K562 (cell line): ENCODE data around the gene OSBPL7. TPM values are rescaled to one million over a fixed set of nuclear protein-coding genes. Genes with fewer than 3 reads are reported as not detected.

Source experiments
- ATAC-seq: fragments of 200-7000 bp; cut with Tn5 transposase; 3 replicates; pipeline ENCODE4 v1.9.1; 2020; ENCODE audit warnings: moderate library complexity
- BruUV-seq: library from RNA; stranded (reverse); fragments of 400-500 nt; replicated peaks from 2 replicates; lab custom pipeline; 2021; lab: Mats Ljungman, UMichigan
- CTCF ChIA-PET: fragments of 300-600 bp; formaldehyde crosslinking; extraction: SDS; loops from one replicate; lab custom pipeline; 2021; ENCODE audit warnings: low intra/inter-chr PET ratio; lab: Yijun Ruan, JAX
- POLR2A ChIA-PET: fragments of 300-600, 350-650 bp; sonication (Branson Sonifier 250); formaldehyde crosslinking; extraction: SDS; loops from one replicate; lab custom pipeline; 2021; ENCODE audit warnings: antibody characterized with exemption, inconsistent platforms; lab: Yijun Ruan, JAX
- DNase-seq, 4 experiments: peaks; one replicate each; pipeline versions ENCODE4 v3.0.0 to v3.0.0-alpha.2; 2011 to 2018; ENCODE audit warnings: low spot score in 3 of 4, mixed read lengths in 3 of 4; ENCODE audit errors: extremely low read depth in 1 of 4
- FAIRE-seq: peaks from 2 replicates; lab custom pipeline; 2011; peaks lifted over from hg19 to GRCh38; lab: Jason Lieb, UNC
- H2AFZ ChIP-seq: 2 replicates; pipeline ENCODE4 v1.6.0; 2011; ENCODE audit warnings: low read depth, low read length, control low read depth, inconsistent platforms
- H3K27ac ChIP-seq: fragments of 200-600 bp; 3 replicates; pipeline ENCODE4 v1.8.0; 2011; ENCODE audit warnings: low read depth, mild to moderate bottlenecking, control low read depth, inconsistent platforms, low read length, moderate library complexity, mixed read lengths; ENCODE audit errors: extremely low read depth
- H3K27me3 ChIP-seq, 2 experiments: fragments of 300-600 bp in 1 of 2; 2 replicates in 1 of 2; 3 replicates in 1 of 2; pipeline versions ENCODE4 v1.6.0 to v1.8.0; 2011; ENCODE audit warnings: inconsistent platforms in 2 of 2, low read length in 2 of 2, mild to moderate bottlenecking in 1 of 2, mixed read lengths in 1 of 2, moderate library complexity in 1 of 2; ENCODE audit not compliant: control insufficient read depth in 2 of 2, insufficient read depth in 2 of 2
- H3K36me3 ChIP-seq: fragments of 300-600 bp; 3 replicates; pipeline ENCODE4 v1.8.0; 2011; ENCODE audit warnings: mild to moderate bottlenecking, low read length, inconsistent platforms; ENCODE audit not compliant: control insufficient read depth, insufficient read depth
- H3K4me1 ChIP-seq, 2 experiments: fragments of 200-600 bp in 1 of 2; replicated peaks in 1 of 2; 2 replicates in 1 of 2; 3 replicates in 1 of 2; pipeline versions ENCODE4 v1.5.1 to v1.8.0; 2011; ENCODE audit warnings: inconsistent platforms in 2 of 2, low read length in 2 of 2, mild to moderate bottlenecking in 1 of 2, mixed read lengths in 1 of 2, moderate library complexity in 1 of 2; ENCODE audit not compliant: control insufficient read depth in 2 of 2, insufficient read depth in 2 of 2
- H3K4me2 ChIP-seq: 2 replicates; pipeline ENCODE4 v1.6.1; 2011; ENCODE audit warnings: low read length, control low read depth, inconsistent platforms, mixed read lengths; ENCODE audit not compliant: insufficient read depth
- H3K4me3 ChIP-seq: fragments of 200-600 bp; sonication (generic), shearing (Covaris generic); 2 replicates; pipeline ENCODE4 v1.5.1; 2016; ENCODE audit warnings: control low read depth, inconsistent platforms
- H3K79me2 ChIP-seq: fragments of 200-600 bp; 3 replicates; pipeline ENCODE4 v1.8.0; 2011; ENCODE audit warnings: low read length, inconsistent platforms; ENCODE audit not compliant: control insufficient read depth, insufficient read depth
- H3K9ac ChIP-seq, 2 experiments: 2 replicates each; pipeline versions ENCODE4 v1.6.0 to v1.6.1; 2011; ENCODE audit warnings: low read depth in 2 of 2, low read length in 2 of 2, control low read depth in 1 of 2, inconsistent platforms in 1 of 2, mild to moderate bottlenecking in 1 of 2, mixed read lengths in 1 of 2; ENCODE audit not compliant: insufficient read depth in 1 of 2
- H3K9me1 ChIP-seq: one replicate; pipeline ENCODE4 v1.6.0; 2011; ENCODE audit warnings: inconsistent platforms, mild to moderate bottlenecking, low read length, moderate library complexity; ENCODE audit not compliant: control insufficient read depth, insufficient read depth
- H3K9me3 ChIP-seq: replicated peaks from 2 replicates; pipeline ENCODE4 v1.5.1; 2011; ENCODE audit warnings: low read depth, low read length, inconsistent platforms; ENCODE audit not compliant: control insufficient read depth, insufficient read depth
- H4K20me1 ChIP-seq: replicated peaks from 2 replicates; pipeline ENCODE4 v1.6.1; 2011; ENCODE audit warnings: low read length, inconsistent platforms, mixed read lengths; ENCODE audit not compliant: control insufficient read depth, insufficient read depth
- ID3 ChIP-seq, 2 experiments: fragments of 250-450 bp in 1 of 2; fragments of 450-650 bp in 1 of 2; sonication (Bioruptor Pico) in 1 of 2; IDR thresholded peaks; 2 replicates each; pipeline versions ENCODE4 v1.6.1 to v1.8.0; 2016 to 2021; ENCODE audit warnings: mild to moderate bottlenecking in 2 of 2, moderate library complexity in 2 of 2, missing compliant biosample characterization in 1 of 2, missing genetic modification characterization in 1 of 2
- ZNF197 ChIP-seq: fragments of 200-800 bp; sonication (Bioruptor generic); IDR thresholded peaks from 2 replicates; pipeline ENCODE4 v1.6.1; 2016; ENCODE audit warnings: low read depth, missing genetic modification characterization, missing compliant biosample characterization
- WGBS: fragments of 100-300 bp; shearing (Covaris generic); methylation state at CpG from one replicate; pipeline ENCODE4 v1.1.6; 2016; ENCODE audit warnings: low coverage, mixed read lengths; ENCODE audit not compliant: insufficient coverage; ENCODE audit errors: missing lambda C conversion rate; 5-methylcytosine and 5-hydroxymethylcytosine counted together
- in situ Hi-C: fragments of 300-500 bp; cut with MboI; formaldehyde crosslinking; loops from 4 replicates; pipeline ENCODE4 v1.15.0; 2018; ENCODE audit warnings: inconsistent platforms, mixed read lengths
- intact Hi-C: fragments of 100-400 bp; cut with micrococcal nuclease; formaldehyde crosslinking; loops from 2 replicates; pipeline ENCODE4 v1.14.2; 2022
- polyA plus RNA-seq, 8 experiments: library from polyadenylated mRNA; depleted of rRNA in 4 of 8; stranded (reverse) in 5 of 8; unstranded in 3 of 8; fragments of >200 nt; fragmentation: Nextera tagmentation in 2 of 8; fragmentation: Illumina TruSeq in 1 of 8; extraction: Ambion mirVana in 2 of 8; extraction: Trizol in 1 of 8; gene quantifications; 2 replicates each; pipeline versions ENCODE4 v1.2.1 to v1.2.3, GENCODE V29; 2011 to 2014; ENCODE audit warnings: inconsistent platforms in 1 of 8, missing spikeins in 1 of 8
- total RNA-seq, 7 experiments: library from RNA; depleted of rRNA in 6 of 7; stranded (reverse); fragments of >200 nt in 6 of 7; fragmentation: Illumina TruSeq in 2 of 7; extraction: Trizol in 2 of 7; gene quantifications; 2 replicates each; pipeline versions ENCODE4 v1.2.1 to v1.2.3, GENCODE V29; 2011 to 2021; ENCODE audit warnings: low replicate concordance in 1 of 7
- TF ChIP-seq, protein P1 (sequence below): fragments of 250-450 bp; sonication (Bioruptor Pico); IDR thresholded peaks from 2 replicates; pipeline ENCODE4 v1.5.0; 2021; ENCODE audit warnings: mild to moderate bottlenecking, moderate library complexity

Gene OSBPL7
- total and polyA plus RNA-seq, 9 of the 15 experiments (the other 6 are each of a cell fraction or from before 2014, with no cell fraction given): 0.32 to 11.9 (median 5.8) TPM

GRCh38 chr17:47837401-47838039 lies 15.9 kb upstream of the OSBPL7 start:
- H3K4me2 ChIP-seq: no peak overlapping the region
- H3K4me1 ChIP-seq: peaks cover 32 to 35% of the 10 kb centered on the region in 2 experiments
- no peaks in the 10 kb centered on the region for H3K9me3 ChIP-seq
- H3K4me3 ChIP-seq: no peak overlapping the region
- BruUV-seq: no TSS peak
- peaks cover 20% of the 10 kb centered on the region; the same call in 1 of the 3 replicates for H3K36me3 ChIP-seq
- no peak overlapping the region for H3K27ac ChIP-seq
- ATAC-seq (no peak), FAIRE-seq (no peak), DNase-seq (no peak)
- in situ Hi-C loops: no loop called here
- intact Hi-C loops: no loop called here
- no peak overlapping the region for H2AFZ ChIP-seq
- 82% methylated on average over 11 of the region's 13 CpGs for WGBS
- H3K79me2 ChIP-seq: peaks cover 12% of the 10 kb centered on the region
- H3K9me1 ChIP-seq: no peaks in the 10 kb centered on the region
- no peaks in the 10 kb centered on the region for H3K27me3 ChIP-seq
- POLR2A ChIA-PET: interaction anchor here (0.6 to 1.7 kb wide), 6 partner anchors 8 to 211 kb away, joined by 3 to 5 read pairs (median 3); partner anchors contain the start of gene NFE2L1
- no peaks in the 10 kb centered on the region for H4K20me1 ChIP-seq
- CTCF ChIA-PET: no interaction called here
- TF ChIP-seq, protein P1, sequence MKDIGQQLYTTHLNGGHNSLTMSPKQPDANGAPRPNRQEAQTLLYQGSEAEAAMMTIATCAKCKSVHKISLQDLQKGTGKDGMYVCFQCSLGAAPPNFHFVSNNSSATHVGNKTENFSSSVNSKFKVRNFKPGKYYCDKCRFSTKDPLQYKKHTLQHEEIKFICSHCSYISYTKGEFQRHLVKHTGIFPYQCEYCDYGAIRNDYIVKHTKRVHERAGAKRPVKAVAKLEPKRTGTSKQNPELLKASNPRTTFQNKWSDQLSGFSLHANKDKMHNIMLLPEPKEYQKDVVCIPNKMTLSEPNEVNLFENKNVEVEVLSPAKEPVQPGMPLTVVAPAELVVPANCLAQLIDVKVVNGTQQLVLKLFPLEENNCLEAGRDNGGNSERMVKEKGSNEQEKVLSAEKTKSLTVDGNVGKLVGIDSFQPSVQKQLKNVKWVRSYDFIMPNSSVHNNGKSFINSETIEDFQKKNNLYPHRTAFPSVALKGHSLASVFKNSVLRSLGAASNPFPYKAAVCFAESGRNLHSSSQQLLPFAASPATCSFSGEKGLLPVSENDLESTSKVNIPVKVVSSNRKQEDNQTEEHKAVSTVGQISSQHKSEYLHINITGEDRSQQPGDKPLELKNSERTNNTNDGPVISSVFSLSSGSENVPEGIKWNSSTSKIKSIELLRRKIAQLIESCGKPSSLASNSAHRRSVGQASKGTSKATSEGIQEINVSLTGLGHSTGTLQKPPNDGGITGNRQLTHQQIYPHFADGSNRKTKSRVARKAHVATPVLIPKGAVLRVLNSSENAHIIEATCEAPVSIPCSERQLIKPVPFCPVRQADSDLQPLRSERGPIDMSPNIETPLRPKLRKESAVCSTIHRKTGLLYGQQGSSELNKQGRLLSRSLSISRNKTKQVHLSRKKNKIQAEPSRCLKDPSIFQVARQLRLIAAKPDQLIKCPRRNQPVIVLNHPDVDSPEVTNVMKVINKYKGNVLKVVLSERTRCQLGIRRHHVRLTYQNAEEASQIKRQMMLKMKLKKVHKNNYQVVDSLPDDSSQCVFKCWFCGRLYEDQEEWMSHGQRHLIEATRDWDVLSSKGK: no peak
- TF ChIP-seq ZNF197 (CRISPR knock-in tag) (no peak), ID3 (CRISPR knock-in tag; IDR thresholded peaks at IDR 0.05) (no peak), ID3 (tag; IDR thresholded peaks at IDR 0.05) (no peak)
- H3K9ac ChIP-seq: peak overlapping the region in 1 of 2 experiments; percentile 67; a peak in 2 of 4 replicates
